H1 (cell line): ENCODE measurements around the gene FLNC. TPM values are rescaled to one million over a fixed set of nuclear protein-coding genes. Genes with fewer than 3 reads are reported as not detected.

ENCODE experiments used
- CTCF ChIA-PET: fragments of 300-600 bp; sonication (Branson Sonifier 250); formaldehyde crosslinking; loops from one replicate; lab custom pipeline; 2021; ENCODE audit not compliant: partially characterized antibody; lab: Charles Lee
- POLR2A ChIA-PET: fragments of 300-600 bp; sonication (Branson Sonifier 250); formaldehyde crosslinking; loops from one replicate; lab custom pipeline; 2021; ENCODE audit warnings: inconsistent platforms; ENCODE audit not compliant: partially characterized antibody; lab: Charles Lee
- DNase-seq, 2 experiments: peaks; one replicate each; pipeline versions ENCODE4 v3.0.0 to v3.0.0-alpha.2; 2010 to 2022; ENCODE audit warnings: low spot score in 2 of 2, low read depth in 1 of 2, mixed read lengths in 1 of 2
- FAIRE-seq: peaks from 2 replicates; lab custom pipeline; 2011; peaks lifted over from hg19 to GRCh38; lab: Jason Lieb, UNC
- H2AFZ ChIP-seq: 2 replicates; pipeline ENCODE4 v1.8.1; 2012; ENCODE audit warnings: low read length, inconsistent platforms
- H2AK5ac ChIP-seq: 2 replicates; pipeline ENCODE4 v1.6.1; 2013; ENCODE audit warnings: low read depth, low read length
- H2BK120ac ChIP-seq: replicated peaks from 2 replicates; pipeline ENCODE3; 2013; ENCODE audit warnings: low read depth, low read length, inconsistent platforms
- H2BK12ac ChIP-seq: 2 replicates; pipeline ENCODE4 v1.6.1; 2013; ENCODE audit warnings: low read depth, low read length
- H2BK15ac ChIP-seq: 2 replicates; pipeline ENCODE4 v1.6.1; 2013; ENCODE audit warnings: low read length
- H2BK20ac ChIP-seq: 2 replicates; pipeline ENCODE4 v1.6.1; 2013; ENCODE audit warnings: low read length
- H2BK5ac ChIP-seq: 2 replicates; pipeline ENCODE4 v1.6.1; 2013; ENCODE audit warnings: low read depth, low read length
- H3K14ac ChIP-seq: 2 replicates; pipeline ENCODE4 v1.6.1; 2013; ENCODE audit warnings: inconsistent platforms; ENCODE audit not compliant: insufficient read length
- H3K18ac ChIP-seq: 2 replicates; pipeline ENCODE4 v1.6.1; 2013; ENCODE audit warnings: low read length; ENCODE audit errors: extremely low read depth
- H3K23ac ChIP-seq: 2 replicates; pipeline ENCODE4 v1.6.1; 2013; ENCODE audit warnings: inconsistent platforms; ENCODE audit not compliant: insufficient read length
- H3K23me2 ChIP-seq: 2 replicates; pipeline ENCODE4 v1.6.1; 2013; ENCODE audit warnings: low read depth, low read length
- H3K27ac ChIP-seq: 2 replicates; pipeline ENCODE4 v1.6.1; 2011; ENCODE audit warnings: low read depth, low read length, inconsistent platforms
- H3K27me3 ChIP-seq, 4 experiments: replicated peaks in 1 of 4; 1 replicate in 1 of 4; 2 replicates in 3 of 4; pipeline versions ENCODE4 v1.6.1 to v1.8.1; 2011 to 2013; ENCODE audit warnings: low read length in 3 of 4, mild to moderate bottlenecking in 3 of 4, inconsistent platforms in 2 of 4, mixed read lengths in 2 of 4, moderate library complexity in 1 of 4; ENCODE audit not compliant: control insufficient read depth in 3 of 4, insufficient read depth in 3 of 4; ENCODE audit errors: extremely low read depth in 1 of 4
- H3K36me3 ChIP-seq, 4 experiments: 2 replicates each; pipeline versions ENCODE4 v1.6.1 to v1.8.1; 2011 to 2013; ENCODE audit warnings: mild to moderate bottlenecking in 4 of 4, low read length in 3 of 4, moderate library complexity in 2 of 4, control low read depth in 1 of 4, inconsistent platforms in 1 of 4; ENCODE audit not compliant: insufficient read depth in 4 of 4, control insufficient read depth in 2 of 4
- H3K4ac ChIP-seq: replicated peaks from 2 replicates; pipeline ENCODE3; 2013; ENCODE audit warnings: low read length, low read depth, mixed read lengths, inconsistent platforms; ENCODE audit not compliant: insufficient read length
- H3K4me1 ChIP-seq, 4 experiments: replicated peaks in 1 of 4; 1 replicate in 1 of 4; 2 replicates in 3 of 4; pipeline versions ENCODE4 v1.6.1 to v1.8.1; 2011 to 2013; ENCODE audit warnings: low read length in 3 of 4, inconsistent platforms in 2 of 4, mixed read lengths in 1 of 4; ENCODE audit not compliant: insufficient read depth in 4 of 4, control insufficient read depth in 3 of 4
- H3K4me2 ChIP-seq, 2 experiments: 2 replicates each; pipeline versions ENCODE4 v1.6.1 to v1.8.1; 2011 to 2013; ENCODE audit warnings: low read depth in 2 of 2, low read length in 2 of 2, control low read depth in 1 of 2, inconsistent platforms in 1 of 2, mild to moderate bottlenecking in 1 of 2; ENCODE audit not compliant: insufficient read depth in 1 of 2
- H3K4me3 ChIP-seq, 4 experiments: fragments of 200-600, 300-600 bp in 1 of 4; sonication (generic), shearing (Covaris generic), sonication (Bioruptor Twin) in 1 of 4; 2 replicates each; pipeline versions ENCODE4 v1.5.1 to v1.8.1; 2011 to 2016; ENCODE audit warnings: low read length in 4 of 4, low read depth in 3 of 4, control low read depth in 2 of 4, inconsistent platforms in 2 of 4, mild to moderate bottlenecking in 2 of 4, mixed read lengths in 1 of 4, moderate library complexity in 1 of 4; ENCODE audit not compliant: insufficient read depth in 2 of 4; ENCODE audit errors: extremely low read depth in 1 of 4
- H3K56ac ChIP-seq: replicated peaks from 2 replicates; pipeline ENCODE3; 2013; ENCODE audit warnings: low read depth, mild to moderate bottlenecking, mixed read lengths, low read length, inconsistent platforms; ENCODE audit not compliant: insufficient read length
- H3K79me1 ChIP-seq: 2 replicates; pipeline ENCODE4 v1.6.1; 2013; ENCODE audit warnings: low read depth, low read length, control low read depth
- H3K79me2 ChIP-seq, 2 experiments: 2 replicates each; pipeline versions ENCODE4 v1.6.1 to v1.8.1; 2012 to 2013; ENCODE audit warnings: low read length in 2 of 2, mild to moderate bottlenecking in 2 of 2, inconsistent platforms in 1 of 2; ENCODE audit not compliant: insufficient read depth in 2 of 2, control insufficient read depth in 1 of 2
- H3K9ac ChIP-seq, 4 experiments: replicated peaks in 1 of 4; 1 replicate in 1 of 4; 2 replicates in 3 of 4; pipeline versions ENCODE4 v1.6.1 to v1.8.1; 2011 to 2013; ENCODE audit warnings: low read depth in 3 of 4, low read length in 3 of 4, control low read depth in 2 of 4, mild to moderate bottlenecking in 2 of 4, moderate library complexity in 2 of 4, inconsistent platforms in 1 of 4; ENCODE audit errors: extremely low read depth in 1 of 4
- H3K9me3 ChIP-seq, 2 experiments: 2 replicates each; pipeline versions ENCODE4 v1.6.1 to v1.8.1; 2012 to 2013; ENCODE audit warnings: mild to moderate bottlenecking in 2 of 2, moderate library complexity in 2 of 2, control low read depth in 1 of 2, inconsistent platforms in 1 of 2, low read depth in 1 of 2, low read length in 1 of 2, mixed read lengths in 1 of 2; ENCODE audit not compliant: insufficient read depth in 2 of 2
- H4K20me1 ChIP-seq, 2 experiments: replicated peaks in 1 of 2; 2 replicates each; pipeline versions ENCODE3 to v1.8.1; 2011 to 2013; ENCODE audit warnings: inconsistent platforms in 2 of 2, low read length in 2 of 2, mild to moderate bottlenecking in 1 of 2; ENCODE audit not compliant: insufficient read depth in 2 of 2, control insufficient read depth in 1 of 2
- H4K5ac ChIP-seq: 2 replicates; pipeline ENCODE4 v1.6.1; 2013; ENCODE audit warnings: low read length, low read depth, mixed read lengths, inconsistent platforms; ENCODE audit not compliant: insufficient read length
- H4K8ac ChIP-seq: 2 replicates; pipeline ENCODE4 v1.8.0; 2013; ENCODE audit warnings: mild to moderate bottlenecking, moderate library complexity, low read length, inconsistent platforms; ENCODE audit not compliant: insufficient read depth; ENCODE audit errors: extremely low read depth
- H4K91ac ChIP-seq: replicated peaks from 2 replicates; pipeline ENCODE3; 2013; ENCODE audit warnings: low read length, mixed read lengths, inconsistent platforms; ENCODE audit not compliant: insufficient read length
- BCL11A ChIP-seq, 2 experiments: IDR thresholded peaks; one replicate each; pipeline ENCODE4 v1.6.1; 2011; ENCODE audit warnings: low read depth in 2 of 2, low read length in 2 of 2, mild to moderate bottlenecking in 2 of 2
- EP300 ChIP-seq, 2 experiments: IDR thresholded peaks; 1 replicate in 1 of 2; 2 replicates in 1 of 2; pipeline ENCODE4 v1.6.1; 2011 to 2012; ENCODE audit warnings: low read depth in 2 of 2, low read length in 2 of 2, mild to moderate bottlenecking in 2 of 2, borderline replicate concordance in 1 of 2, inconsistent platforms in 1 of 2, moderate library complexity in 1 of 2
- GTF2F1 ChIP-seq: IDR thresholded peaks from 2 replicates; pipeline ENCODE4 v1.6.1; 2012; ENCODE audit warnings: low read depth, low read length, improper control_type of control experiment, borderline replicate concordance
- MAFK ChIP-seq: IDR thresholded peaks from 2 replicates; pipeline ENCODE4 v1.6.1; 2012; ENCODE audit warnings: low read depth, mild to moderate bottlenecking, improper control_type of control experiment, low read length
- NRF1 ChIP-seq: IDR thresholded peaks from 2 replicates; pipeline ENCODE4 v1.6.1; 2011; ENCODE audit warnings: mild to moderate bottlenecking, low read depth, low read length, improper control_type of control experiment
- RBBP5 ChIP-seq: IDR thresholded peaks from 2 replicates; pipeline ENCODE4 v1.7.1; 2012; ENCODE audit warnings: low read depth, mild to moderate bottlenecking, inconsistent platforms, low read length, moderate library complexity, borderline replicate concordance
- RFX5 ChIP-seq: IDR thresholded peaks from 2 replicates; pipeline ENCODE4 v1.6.1; 2011; ENCODE audit warnings: low read depth, low read length, improper control_type of control experiment, borderline replicate concordance
- RNF2 ChIP-seq: fragments of 200-900, 300-1000 bp; sonication (generic); IDR thresholded peaks from 2 replicates; pipeline ENCODE4 v1.7.1; 2016; ENCODE audit warnings: borderline replicate concordance, low read depth, mild to moderate bottlenecking, antibody characterized with exemption, low read length; ENCODE audit not compliant: poor library complexity, severe bottlenecking; ENCODE audit errors: missing control alignments
- SAP30 ChIP-seq: fragments of 300-600 bp; sonication (generic); IDR thresholded peaks from 2 replicates; pipeline ENCODE4 v1.7.1; 2012; ENCODE audit warnings: low read length, moderate library complexity, mild to moderate bottlenecking, inconsistent platforms; ENCODE audit not compliant: insufficient read depth, insufficient replicate concordance
- USF2 ChIP-seq: IDR thresholded peaks from 2 replicates; pipeline ENCODE4 v1.6.1; 2011; ENCODE audit warnings: low read length, improper control_type of control experiment
- WGBS, 2 experiments: shearing (Covaris generic) in 1 of 2; methylation state at CpG; one replicate each; pipeline versions ENCODE4 v1.1.6 to v1.1.7; 2013 to 2015; ENCODE audit warnings: low lambda C conversion rate in 2 of 2, mixed read lengths in 2 of 2, inconsistent platforms in 1 of 2, low coverage in 1 of 2, missing lambda C conversion rate in 1 of 2; ENCODE audit not compliant: insufficient replicate concordance in 2 of 2, insufficient coverage in 1 of 2, insufficient read length in 1 of 2; ENCODE audit errors: extremely low coverage in 1 of 2, missing lambda C conversion rate in 1 of 2; 5-methylcytosine and 5-hydroxymethylcytosine counted together
- polyA plus RNA-seq, 7 experiments: library from polyadenylated mRNA; depleted of rRNA in 3 of 7; stranded (reverse) in 5 of 7; unstranded in 2 of 7; fragments of >200 nt in 5 of 7; fragments of 200-250 nt in 2 of 7; gene quantifications; 1 replicate in 5 of 7; 2 replicates in 1 of 7; 4 replicates in 1 of 7; pipeline versions ENCODE4 v1.2.1 to v1.2.3, GENCODE V29; 2011 to 2013; ENCODE audit warnings: missing spikeins in 2 of 7, mixed read lengths in 2 of 7
- total RNA-seq: library from RNA; stranded (reverse); fragmentation: NEBNext Ultra II Directional; extraction: Animal tissue kit (Norgen Biotek cat#: 25700); gene quantifications from 2 replicates; pipeline ENCODE4 v1.2.1, GENCODE V29; 2021
- TF ChIP-seq, protein P1 (sequence below): IDR thresholded peaks from 2 replicates; pipeline ENCODE4 v1.6.1; 2012; ENCODE audit warnings: inconsistent platforms

The FLNC gene
- total and polyA plus RNA-seq, 2 of the 8 experiments (the other 6 are each of a cell fraction or from before 2014, with no cell fraction given), result 1.9 to 10.7 TPM

DNA sequence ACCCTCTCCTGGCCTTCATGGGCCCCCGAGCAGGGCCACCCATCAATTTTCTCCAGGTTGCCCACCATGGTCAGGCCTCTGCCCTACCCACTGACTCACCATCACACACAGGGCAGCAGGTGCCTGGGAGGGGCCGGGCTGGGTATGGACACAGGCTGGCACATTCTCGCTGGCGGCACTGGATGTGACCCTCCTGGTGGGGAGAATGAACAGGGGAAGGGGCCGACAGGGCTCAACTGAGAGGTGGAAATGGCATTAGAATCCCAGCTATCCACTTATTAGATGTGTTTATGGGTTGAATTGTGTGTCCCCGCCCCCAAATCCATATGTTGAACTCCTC, 63.9 kb downstream of the FLNC start:
- Histone ChIP-seq H3K4me3 (no peak overlapping the region), H3K9me3 (0 out of 4 replicates have a peak, but pooled peaks cover 0 to 3% of the 10 kb centered on the region in 2 experiments)
- TF ChIP-seq RFX5 (no peak), SAP30 (no peak), RBBP5 (no peak), NRF1 (no peak), MAFK (no peak), RNF2 (no peak), EP300 (IDR thresholded peaks at IDR 0.05; ENCODE audit: borderline replicate concordance in 1 of 2, low read depth in 2 of 2, low read length in 2 of 2) (no peak), GTF2F1 (no peak), BCL11A (IDR thresholded peaks at IDR 0.05; ENCODE audit: low read depth in 2 of 2, low read length in 2 of 2) (no peak), USF2 (no peak)
- TF ChIP-seq, protein P1, sequence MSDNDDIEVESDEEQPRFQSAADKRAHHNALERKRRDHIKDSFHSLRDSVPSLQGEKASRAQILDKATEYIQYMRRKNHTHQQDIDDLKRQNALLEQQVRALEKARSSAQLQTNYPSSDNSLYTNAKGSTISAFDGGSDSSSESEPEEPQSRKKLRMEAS, result no peak

More for the DNA sequence above, 63.9 kb downstream of the FLNC start:
- no peak for DNase-seq
- Histone ChIP-seq H3K79me2 (no peaks in the 10 kb centered on the region), H3K23ac (no peak overlapping the region), H4K91ac (no peak overlapping the region), H4K5ac (no peak overlapping the region), H4K8ac (no peak overlapping the region), H3K14ac (no peak overlapping the region), H3K18ac (no peak overlapping the region), H3K9ac (no peak overlapping the region), H3K56ac (no peak overlapping the region), H2BK5ac (no peak overlapping the region), H4K20me1 (peaks cover 0 to 1% of the 10 kb centered on the region in 2 experiments), H2BK120ac (no peak overlapping the region), H2BK15ac (no peak overlapping the region), H3K4ac (no peak overlapping the region), H2AK5ac (no peak overlapping the region), H3K4me2 (no peak overlapping the region), H2BK12ac (no peak overlapping the region), H3K27ac (no peak overlapping the region), H3K23me2 (peaks cover 5% of the 10 kb centered on the region; the same call in 1 of the 2 replicates), H3K79me1 (no peaks in the 10 kb centered on the region), H3K27me3 (peaks cover 0 to 7% (median 4%) of the 10 kb centered on the region in 4 experiments; a peak in 4 of 7 replicates), H2AFZ (no peak overlapping the region), H3K36me3 (no peaks in the 10 kb centered on the region), H2BK20ac (no peak overlapping the region), H3K4me1 (peaks cover 0 to 12% (median 6%) of the 10 kb centered on the region in 4 experiments; a peak in 5 of 7 replicates)
- ChIA-PET POLR2A (interaction anchor here (0.7 kb wide), 1 partner anchor 100 kb away, joined by 3 read pairs; no protein-coding TSS in a partner anchor), CTCF (interaction anchor here (0.6 to 3.5 kb wide), 3 partner anchors 9 to 79 kb away, joined by 3 to 14 read pairs (median 3); partner anchors contain the start of gene KCP)
- no peak for FAIRE-seq
- 83% methylated on average over 4 of the region's 6 CpGs; no CpG with 5 or more reads in 1 of the 2 experiments for WGBS, 2 experiments
